Esophagus muscularis mucosa (tissue), 4 donors: ENCODE data around the gene FRMD4A.

Experiments used
- CTCF ChIP-seq, 3 experiments: fragments of 200-600 bp in 2 of 3; fragments of 450-650 bp in 1 of 3; sonication (generic) in 2 of 3; IDR thresholded peaks; one replicate each; pipeline ENCODE4 v1.5.1; 2017 to 2019; ENCODE audit warnings: antibody characterized with exemption in 3 of 3, mild to moderate bottlenecking in 2 of 3, moderate library complexity in 1 of 3
- EP300 ChIP-seq: sonication (generic); formaldehyde crosslinking; IDR thresholded peaks from one replicate; pipeline ENCODE4 v1.6.1; 2017; ENCODE audit warnings: antibody characterized with exemption
- POLR2A ChIP-seq: fragments of 450-650 bp; IDR thresholded peaks from one replicate; pipeline ENCODE4 v1.6.1; 2017; ENCODE audit warnings: antibody characterized with exemption, moderate library complexity, mild to moderate bottlenecking, low read depth

DNA sequence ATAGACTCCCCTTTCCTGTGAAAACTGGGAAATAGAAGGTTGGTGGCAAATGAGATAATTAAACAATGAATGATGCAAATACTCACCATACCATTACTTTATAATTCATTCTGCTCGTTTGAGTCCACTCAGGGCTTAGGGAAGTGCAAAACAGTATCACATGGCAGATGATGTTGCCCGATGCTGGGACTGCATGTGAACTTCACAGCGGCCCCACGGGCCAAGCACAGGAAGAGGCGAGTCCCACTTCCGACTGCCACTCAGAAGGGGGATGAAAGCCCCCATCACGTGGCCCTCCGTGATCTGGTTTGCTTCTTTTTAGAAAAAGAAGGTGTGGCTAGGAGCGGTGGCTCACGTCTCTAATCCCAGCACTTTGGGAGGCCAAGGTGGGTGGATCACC, 672.5 kb downstream of the FRMD4A start:
- TF ChIP-seq CTCF (IDR thresholded peaks at IDR 0.05), result no peak
- no peak for TF ChIP-seq POLR2A
- no peak for TF ChIP-seq EP300
